Nephron (organoid): ENCODE results near the gene AHNAK.

Source experiments
- H3K27ac Mint-ChIP-seq, 3 experiments: 2 replicates each; pipeline ENCODE4 v1.8.0; 2020; ENCODE audit warnings: mixed read lengths in 3 of 3, mild to moderate bottlenecking in 2 of 3, moderate library complexity in 1 of 3
- H3K27me3 Mint-ChIP-seq: 2 replicates; pipeline ENCODE4 v1.8.0; 2021; ENCODE audit warnings: low read depth, mild to moderate bottlenecking, moderate library complexity, mixed read lengths
- H3K36me3 Mint-ChIP-seq: 2 replicates; pipeline ENCODE4 v1.8.0; 2020; ENCODE audit warnings: low read depth, mixed read lengths
- H3K4me1 Mint-ChIP-seq: 2 replicates; pipeline ENCODE4 v1.8.0; 2020; ENCODE audit warnings: mixed read lengths
- H3K4me3 Mint-ChIP-seq, 3 experiments: 2 replicates each; pipeline ENCODE4 v1.8.0; 2020; ENCODE audit warnings: mild to moderate bottlenecking in 3 of 3, mixed read lengths in 3 of 3, moderate library complexity in 2 of 3
- H3K9me3 Mint-ChIP-seq: 2 replicates; pipeline ENCODE4 v1.8.0; 2020; ENCODE audit warnings: mixed read lengths
- TF ChIP-seq, protein P1 (sequence below), 3 experiments: fragments of 200-600 bp; sonication (generic); IDR thresholded peaks; one replicate each; pipeline ENCODE4 v1.5.0; 2021; ENCODE audit warnings: antibody characterized with exemption in 3 of 3; ENCODE audit not compliant: unreplicated experiment in 3 of 3

The AHNAK gene, protein sequence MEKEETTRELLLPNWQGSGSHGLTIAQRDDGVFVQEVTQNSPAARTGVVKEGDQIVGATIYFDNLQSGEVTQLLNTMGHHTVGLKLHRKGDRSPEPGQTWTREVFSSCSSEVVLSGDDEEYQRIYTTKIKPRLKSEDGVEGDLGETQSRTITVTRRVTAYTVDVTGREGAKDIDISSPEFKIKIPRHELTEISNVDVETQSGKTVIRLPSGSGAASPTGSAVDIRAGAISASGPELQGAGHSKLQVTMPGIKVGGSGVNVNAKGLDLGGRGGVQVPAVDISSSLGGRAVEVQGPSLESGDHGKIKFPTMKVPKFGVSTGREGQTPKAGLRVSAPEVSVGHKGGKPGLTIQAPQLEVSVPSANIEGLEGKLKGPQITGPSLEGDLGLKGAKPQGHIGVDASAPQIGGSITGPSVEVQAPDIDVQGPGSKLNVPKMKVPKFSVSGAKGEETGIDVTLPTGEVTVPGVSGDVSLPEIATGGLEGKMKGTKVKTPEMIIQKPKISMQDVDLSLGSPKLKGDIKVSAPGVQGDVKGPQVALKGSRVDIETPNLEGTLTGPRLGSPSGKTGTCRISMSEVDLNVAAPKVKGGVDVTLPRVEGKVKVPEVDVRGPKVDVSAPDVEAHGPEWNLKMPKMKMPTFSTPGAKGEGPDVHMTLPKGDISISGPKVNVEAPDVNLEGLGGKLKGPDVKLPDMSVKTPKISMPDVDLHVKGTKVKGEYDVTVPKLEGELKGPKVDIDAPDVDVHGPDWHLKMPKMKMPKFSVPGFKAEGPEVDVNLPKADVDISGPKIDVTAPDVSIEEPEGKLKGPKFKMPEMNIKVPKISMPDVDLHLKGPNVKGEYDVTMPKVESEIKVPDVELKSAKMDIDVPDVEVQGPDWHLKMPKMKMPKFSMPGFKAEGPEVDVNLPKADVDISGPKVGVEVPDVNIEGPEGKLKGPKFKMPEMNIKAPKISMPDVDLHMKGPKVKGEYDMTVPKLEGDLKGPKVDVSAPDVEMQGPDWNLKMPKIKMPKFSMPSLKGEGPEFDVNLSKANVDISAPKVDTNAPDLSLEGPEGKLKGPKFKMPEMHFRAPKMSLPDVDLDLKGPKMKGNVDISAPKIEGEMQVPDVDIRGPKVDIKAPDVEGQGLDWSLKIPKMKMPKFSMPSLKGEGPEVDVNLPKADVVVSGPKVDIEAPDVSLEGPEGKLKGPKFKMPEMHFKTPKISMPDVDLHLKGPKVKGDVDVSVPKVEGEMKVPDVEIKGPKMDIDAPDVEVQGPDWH (N-terminal part only)

DNA sequence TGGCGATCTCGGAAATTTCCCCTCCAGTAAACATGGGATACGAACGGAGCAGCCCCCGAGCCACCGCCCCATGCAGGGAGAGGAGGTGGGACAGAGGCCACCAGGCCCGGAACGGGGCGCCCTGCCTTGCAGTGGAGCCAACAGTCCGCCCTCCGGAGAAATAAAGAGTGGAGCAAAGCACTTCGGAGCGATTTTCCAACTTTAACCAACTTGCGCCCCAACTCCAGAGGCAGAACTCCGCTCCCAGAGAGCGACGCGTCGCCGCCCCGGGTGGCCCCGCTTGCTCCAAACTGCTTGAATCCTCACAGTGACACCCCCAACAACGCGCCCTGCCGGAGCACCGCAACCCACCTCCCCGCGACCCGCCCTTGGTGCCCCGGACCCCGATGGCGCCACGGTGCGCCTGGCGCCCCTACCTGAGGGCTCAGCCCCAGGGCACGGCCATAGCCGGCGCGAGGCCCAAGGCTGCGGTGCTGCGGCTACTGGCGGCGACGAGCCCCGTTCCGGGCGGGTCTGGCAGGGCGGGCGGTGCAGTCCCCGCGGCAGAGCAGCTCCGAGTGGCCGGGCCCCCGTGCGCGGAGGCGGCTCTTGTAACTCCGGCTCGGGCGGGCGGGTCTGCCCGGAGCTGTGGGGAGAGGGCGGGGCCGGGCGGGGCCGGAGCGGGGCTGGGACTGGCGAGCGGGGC lies at the start of gene AHNAK:
AHNAK (minus strand) TSS at position 563 of the 685 bp plus-strand sequence. CDS start 10,708 bp downstream, outside the sequence.
- Mint-ChIP-seq H3K4me3 (peak within 1 kb of the TSS; percentile 98 to 100 (median 99)), H3K9me3 (no peaks in the 10 kb centered on the region), H3K27me3 (peaks cover 18% of the 10 kb centered on the region), H3K36me3 (no peaks in the 10 kb centered on the region), H3K4me1 (peaks cover 61% of the 10 kb centered on the region), H3K27ac (peak within 1 kb of the TSS; percentile 95 to 97 (median 97))
- TF ChIP-seq, protein P1, sequence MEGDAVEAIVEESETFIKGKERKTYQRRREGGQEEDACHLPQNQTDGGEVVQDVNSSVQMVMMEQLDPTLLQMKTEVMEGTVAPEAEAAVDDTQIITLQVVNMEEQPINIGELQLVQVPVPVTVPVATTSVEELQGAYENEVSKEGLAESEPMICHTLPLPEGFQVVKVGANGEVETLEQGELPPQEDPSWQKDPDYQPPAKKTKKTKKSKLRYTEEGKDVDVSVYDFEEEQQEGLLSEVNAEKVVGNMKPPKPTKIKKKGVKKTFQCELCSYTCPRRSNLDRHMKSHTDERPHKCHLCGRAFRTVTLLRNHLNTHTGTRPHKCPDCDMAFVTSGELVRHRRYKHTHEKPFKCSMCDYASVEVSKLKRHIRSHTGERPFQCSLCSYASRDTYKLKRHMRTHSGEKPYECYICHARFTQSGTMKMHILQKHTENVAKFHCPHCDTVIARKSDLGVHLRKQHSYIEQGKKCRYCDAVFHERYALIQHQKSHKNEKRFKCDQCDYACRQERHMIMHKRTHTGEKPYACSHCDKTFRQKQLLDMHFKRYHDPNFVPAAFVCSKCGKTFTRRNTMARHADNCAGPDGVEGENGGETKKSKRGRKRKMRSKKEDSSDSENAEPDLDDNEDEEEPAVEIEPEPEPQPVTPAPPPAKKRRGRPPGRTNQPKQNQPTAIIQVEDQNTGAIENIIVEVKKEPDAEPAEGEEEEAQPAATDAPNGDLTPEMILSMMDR (IDR thresholded peaks at IDR 0.05; ENCODE audit: unreplicated experiment in 3 of 3) = no peak

DNA sequence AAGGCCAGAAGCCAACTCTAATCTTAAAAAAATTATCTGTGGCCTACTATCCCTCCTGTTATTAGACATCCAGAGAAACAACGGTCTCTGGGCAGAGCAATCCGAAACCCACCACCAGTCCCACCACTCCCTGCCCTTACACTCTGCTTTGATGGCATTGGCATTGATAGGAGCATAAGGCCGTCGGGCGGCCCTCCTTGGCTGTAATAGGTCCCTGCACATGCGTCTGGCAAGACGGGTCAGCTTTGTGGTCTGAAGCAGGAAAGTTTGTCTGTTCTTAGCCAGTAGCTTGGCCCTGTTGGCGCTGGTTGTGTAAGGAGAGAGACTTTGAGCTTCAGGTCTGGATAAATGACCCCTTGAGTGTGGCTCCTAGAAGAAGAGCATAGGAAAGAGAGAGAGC lies 48.5 kb upstream of the AHNAK start:
- peak overlapping the region in 1 of 3 experiments; percentile 32 for H3K4me3 Mint-ChIP-seq
- peaks cover 4% of the 10 kb centered on the region for H3K27me3 Mint-ChIP-seq
- H3K9me3 Mint-ChIP-seq = no peaks in the 10 kb centered on the region
- peak overlapping the region in 1 of 3 experiments; percentile 35 for H3K27ac Mint-ChIP-seq
- peaks cover 38% of the 10 kb centered on the region for H3K4me1 Mint-ChIP-seq
- peaks cover 63% of the 10 kb centered on the region for H3K36me3 Mint-ChIP-seq
- TF ChIP-seq, protein P1 (IDR thresholded peaks at IDR 0.05; ENCODE audit: unreplicated experiment in 3 of 3) = no peak

DNA sequence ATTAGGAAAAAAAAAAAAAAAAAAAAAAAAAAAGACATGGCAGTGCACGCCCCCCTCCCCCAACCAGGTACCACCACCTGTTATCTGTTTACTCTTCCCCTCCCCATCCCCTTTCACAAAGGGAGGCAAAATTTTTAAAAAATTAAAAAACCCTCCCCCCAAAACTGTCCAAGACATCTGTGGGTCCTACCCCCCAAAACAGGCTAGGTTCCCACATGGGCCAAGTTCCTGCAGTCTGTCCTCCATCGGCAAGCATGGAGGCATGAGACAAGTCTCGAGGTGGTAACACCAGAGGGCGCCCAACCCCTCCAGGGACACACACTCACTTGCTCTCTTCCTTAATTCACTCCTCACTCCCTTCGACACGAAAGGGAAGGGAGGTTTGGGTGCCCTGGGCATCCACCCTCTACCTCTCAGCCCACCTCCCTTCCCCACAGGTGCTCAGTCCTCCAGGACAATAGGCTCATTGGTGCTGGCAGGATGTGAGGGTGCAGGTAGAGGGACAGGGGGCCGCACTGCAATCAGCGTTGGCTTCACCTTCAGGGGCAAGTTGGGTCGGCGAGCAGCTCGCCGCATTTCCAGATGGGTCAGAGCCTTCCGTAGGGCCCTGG lies 46.9 kb upstream of the AHNAK start:
- Mint-ChIP-seq H3K4me1 (peaks cover 22% of the 10 kb centered on the region), H3K4me3 (peak overlapping the region; percentile 74 to 85 (median 79)), H3K27ac (peak overlapping the region; percentile 53 to 64 (median 54)), H3K36me3 (peaks cover 52% of the 10 kb centered on the region), H3K27me3 (no peaks in the 10 kb centered on the region), H3K9me3 (no peaks in the 10 kb centered on the region)
- TF ChIP-seq, protein P1 (IDR thresholded peaks at IDR 0.05; ENCODE audit: unreplicated experiment in 3 of 3) = peak; percentile 39 to 56 (median 40)

DNA sequence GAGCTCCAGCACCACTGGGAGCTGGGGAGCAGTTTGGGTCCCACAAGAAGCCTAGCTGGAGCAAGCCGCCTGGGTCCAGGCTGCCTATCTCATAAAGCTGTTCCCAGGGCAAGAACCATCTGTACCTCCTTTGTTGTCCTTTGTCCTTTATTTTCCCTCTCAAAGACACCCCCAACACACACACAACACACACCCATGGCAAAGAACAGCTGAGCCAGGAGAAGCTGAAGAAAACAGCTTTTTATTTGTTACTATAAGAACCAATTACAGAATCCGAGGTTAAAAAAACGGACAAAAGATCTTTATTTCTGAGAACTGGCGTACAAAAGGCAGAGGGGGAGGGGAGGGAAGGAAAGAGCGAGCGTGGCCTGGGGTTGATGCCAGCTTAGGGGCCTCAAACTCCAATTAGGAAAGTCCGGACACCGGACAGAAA lies 46.4 kb upstream of the AHNAK start:
- H3K4me1 Mint-ChIP-seq = peaks cover 21% of the 10 kb centered on the region
- H3K4me3 Mint-ChIP-seq = peak overlapping the region; percentile 4 to 56 (median 51)
- no peaks in the 10 kb centered on the region for H3K27me3 Mint-ChIP-seq
- no peaks in the 10 kb centered on the region for H3K9me3 Mint-ChIP-seq
- H3K27ac Mint-ChIP-seq = peak overlapping the region in 2 of 3 experiments; percentile 39 to 54
- TF ChIP-seq, protein P1 (IDR thresholded peaks at IDR 0.05; ENCODE audit: unreplicated experiment in 3 of 3) = no peak
- H3K36me3 Mint-ChIP-seq = peaks cover 48% of the 10 kb centered on the region
